GM12875 (cell line): ENCODE measurements around the gene ZDHHC4.

Experiments used
- H3K4me3 ChIP-seq: one replicate; pipeline ENCODE4 v1.5.1; 2011; ENCODE audit warnings: low read depth, low read length, control low read depth
- CTCF ChIP-seq: IDR thresholded peaks from 2 replicates; pipeline ENCODE4 v1.5.1; 2011; ENCODE audit warnings: low read depth, mild to moderate bottlenecking, control low read depth, inconsistent platforms, low read length, moderate library complexity, borderline replicate concordance; ENCODE audit not compliant: insufficient read depth

The ZDHHC4 gene

DNA sequence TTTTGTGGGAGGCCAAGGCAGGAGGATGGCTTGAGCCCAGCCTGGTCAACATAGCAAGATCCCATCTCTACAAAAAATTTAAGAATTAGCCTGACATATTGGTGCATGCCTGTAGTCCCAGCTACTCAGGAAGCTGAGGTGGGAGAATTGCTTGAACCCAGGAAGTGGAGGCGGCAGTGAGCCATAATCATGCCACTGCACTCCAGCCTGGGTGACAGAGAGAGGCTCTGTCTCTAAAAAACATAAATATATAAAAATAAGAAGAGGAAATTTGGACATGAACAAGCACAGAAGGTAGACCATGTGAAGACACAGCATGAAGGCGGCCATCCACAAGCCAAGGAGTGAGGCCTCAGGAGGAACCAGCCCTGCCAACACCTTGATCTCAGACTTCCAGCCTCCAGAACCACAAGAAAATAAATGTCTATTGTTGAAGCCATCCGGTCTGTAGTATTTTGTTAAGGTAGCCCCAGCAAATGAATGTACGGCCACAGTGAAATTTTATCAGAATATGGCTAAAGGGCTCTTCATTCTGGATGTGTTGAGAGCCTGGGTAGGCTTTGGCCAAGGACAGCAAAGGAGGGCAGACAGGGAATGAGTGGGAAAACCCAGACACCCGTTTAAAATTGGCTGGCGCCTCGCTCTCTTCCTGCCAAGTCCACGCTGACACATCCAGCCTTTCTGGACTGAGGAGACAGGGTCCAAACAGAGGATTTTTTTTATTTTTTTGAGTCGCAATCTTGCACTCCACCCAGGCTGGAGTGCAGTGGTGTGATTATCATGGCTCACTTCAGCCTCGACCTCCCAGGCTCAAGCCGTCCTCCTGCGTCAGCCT is 13.1 kb upstream of the ZDHHC4 start:
- no peak for TF ChIP-seq CTCF
- H3K4me3 ChIP-seq = no peak overlapping the region

DNA sequence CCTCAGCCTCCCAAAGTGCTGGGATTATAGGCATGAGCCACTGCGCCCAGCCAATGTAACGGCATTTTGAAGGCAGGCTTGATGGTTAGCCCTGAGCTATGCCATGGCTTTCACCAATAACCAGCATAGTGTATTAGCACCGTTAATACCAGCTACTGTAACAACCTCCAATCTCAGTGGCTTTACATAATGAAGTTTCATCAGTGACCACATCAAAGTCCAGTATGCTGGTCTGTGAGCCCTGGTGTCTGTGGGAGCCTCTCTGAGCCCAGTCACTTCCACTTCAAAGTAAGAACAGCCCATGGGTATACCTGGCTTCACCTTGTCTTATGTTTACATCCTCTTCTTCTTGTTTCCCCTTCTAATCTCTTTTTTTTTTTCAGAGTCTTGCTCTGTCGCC is 11.6 kb upstream of the ZDHHC4 start:
- no peak for TF ChIP-seq CTCF
- H3K4me3 ChIP-seq = no peak overlapping the region

DNA sequence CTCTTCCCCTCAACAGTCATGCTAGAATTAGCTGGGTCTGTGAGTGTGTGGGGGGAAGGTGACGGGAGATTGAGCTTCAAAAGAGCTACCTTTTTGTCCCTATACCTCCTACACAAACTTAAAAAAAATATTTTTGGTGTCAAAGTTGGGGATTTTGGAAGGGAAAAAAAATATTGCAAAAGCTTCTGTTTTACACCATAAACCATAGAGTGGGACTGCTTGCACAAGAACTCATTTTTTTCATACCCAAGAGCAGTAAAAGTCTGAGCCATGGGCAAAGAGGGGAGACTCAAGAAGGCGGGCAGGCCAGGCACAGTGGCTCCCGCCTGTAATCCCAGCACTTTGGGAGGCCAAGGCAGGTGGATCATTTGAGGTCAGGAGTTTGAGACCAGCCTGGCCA is 9.4 kb upstream of the ZDHHC4 start:
- no peak for TF ChIP-seq CTCF
- no peak overlapping the region for H3K4me3 ChIP-seq

GRCh38 chr7:6571160-6571779 is 6.0 kb upstream of the ZDHHC4 start:
- no peak overlapping the region for H3K4me3 ChIP-seq
- no peak for TF ChIP-seq CTCF

GRCh38 chr7:6575281-6576023 is 1.8 kb upstream of the ZDHHC4 start:
- TF ChIP-seq CTCF = no peak
- no peak overlapping the region for H3K4me3 ChIP-seq

DNA sequence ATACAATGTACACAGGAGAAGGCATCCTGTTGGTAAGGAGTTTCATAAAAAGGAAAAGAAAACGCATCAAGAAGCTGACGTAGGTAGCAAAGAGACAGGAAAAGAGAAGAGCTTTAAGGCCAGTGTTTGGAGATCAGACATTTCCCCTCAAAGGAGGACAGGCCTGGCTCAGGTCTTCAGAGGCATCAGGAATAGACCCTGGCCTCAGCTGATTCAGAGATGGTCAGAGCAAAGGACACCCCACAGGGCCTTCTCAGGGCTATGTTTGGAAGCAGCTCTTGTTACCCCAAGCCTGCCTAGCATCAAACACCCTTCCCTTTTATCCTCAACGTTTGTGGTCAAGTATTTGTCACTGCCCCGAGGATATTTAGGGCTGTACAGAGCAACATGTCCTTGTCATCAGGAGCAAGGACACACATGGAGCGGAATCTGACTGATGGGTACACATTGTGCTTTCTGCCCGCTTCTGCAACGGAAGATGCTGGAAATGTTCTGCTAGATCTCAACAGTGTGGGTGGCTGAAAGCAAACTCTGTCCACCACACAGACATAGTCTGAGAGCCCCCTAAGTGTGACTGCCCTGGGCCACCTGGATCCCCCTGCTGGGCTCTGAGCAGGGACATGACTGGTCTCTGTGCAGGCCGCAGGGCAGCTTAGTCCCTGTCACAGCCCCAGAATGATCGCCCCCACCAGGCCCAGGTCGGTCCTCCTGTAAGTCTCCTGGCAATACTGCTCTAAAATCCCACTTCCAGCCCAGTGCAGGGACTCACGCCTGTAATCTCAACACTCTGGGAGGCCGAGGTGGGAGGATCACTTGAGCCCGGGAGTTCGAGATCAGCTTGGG is 1.0 kb upstream of the ZDHHC4 start:
- peak overlapping the region; percentile 33 for H3K4me3 ChIP-seq
- 0 out of 2 replicates have a peak, but pooled peaks have one; percentile 7 for TF ChIP-seq CTCF

DNA sequence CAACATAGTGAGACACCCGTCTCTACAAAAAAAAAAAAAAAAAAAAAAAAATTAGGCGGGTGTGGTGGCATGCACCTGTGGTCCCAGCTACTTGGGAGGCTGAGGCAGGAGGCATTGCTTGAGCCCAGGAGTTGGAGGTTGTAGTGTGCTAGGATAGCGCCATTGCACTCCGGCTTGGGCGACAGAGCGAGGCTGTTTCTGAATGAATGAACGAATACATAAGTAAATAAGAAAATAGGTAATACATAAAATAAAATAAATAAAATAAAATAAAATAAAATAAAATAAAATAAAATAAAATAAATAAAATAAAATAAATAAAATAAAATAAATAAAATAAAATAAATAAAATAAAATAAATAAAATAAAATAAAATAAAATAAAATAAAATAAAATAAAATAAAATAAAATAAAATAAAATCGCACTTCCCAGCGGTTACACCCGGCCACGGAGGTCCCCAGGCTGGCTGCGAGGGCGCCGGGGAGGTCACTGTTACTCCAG is 336 bp upstream of the ZDHHC4 start:
- peak overlapping the region; percentile 68 for H3K4me3 ChIP-seq
